Measurements from ENCODE around the gene DOCK9. TPM values are rescaled to one million over a fixed set of nuclear protein-coding genes. Genes with fewer than 3 reads are reported as not detected.

DOCK9 gene
- total and polyA plus RNA-seq, 5 experiments from 2014 or later, result 6.6 to 211 (median 36.8) TPM

DNA sequence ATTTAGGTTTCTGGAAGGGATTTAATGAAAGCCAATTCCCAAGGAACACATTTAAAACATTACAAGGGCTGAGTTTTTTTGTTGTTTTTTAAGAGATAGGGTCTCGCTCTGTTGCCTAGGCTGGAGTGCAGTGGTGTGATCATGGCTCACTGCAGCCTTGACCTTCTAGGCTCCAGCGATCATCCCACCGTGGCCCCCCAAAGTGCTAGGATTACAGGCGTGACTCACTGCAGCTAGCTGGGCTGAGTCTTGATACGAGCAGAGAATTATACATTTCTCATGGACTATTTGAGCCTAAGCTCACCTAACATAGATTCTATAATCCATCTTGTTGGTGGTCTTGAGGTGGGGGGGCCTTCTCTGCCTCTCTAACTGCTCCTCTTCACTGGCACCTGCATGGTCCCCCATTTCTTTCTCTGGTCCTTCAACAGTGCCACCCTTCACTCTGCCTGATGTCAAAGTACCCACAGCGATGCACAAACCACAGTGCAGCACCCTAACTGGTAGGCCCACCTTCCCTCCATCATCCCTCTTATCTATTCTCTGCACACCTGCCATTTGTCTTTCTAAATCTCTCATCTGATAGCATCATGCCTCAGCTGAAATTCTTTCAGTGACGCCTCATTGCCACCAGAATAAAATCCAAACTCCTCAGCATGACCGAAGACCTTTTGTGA lies 37.4 kb downstream of the DOCK9 start:
- POLR2A ChIA-PET, result no interaction called here
- peaks cover 0 to 6% (median 0%) of the 10 kb centered on the region in 9 donors for H3K9me3 Mint-ChIP-seq
- H3K4me3 Mint-ChIP-seq, result no peak overlapping the region
- H3K4me1 Mint-ChIP-seq, result peaks cover 25 to 48% (median 36%) of the 10 kb centered on the region in 4 donors
- H3K27ac Mint-ChIP-seq, result peak overlapping the region in 7 of 10 donors; percentile 18 to 49 (median 33)
- no peak for DNase-seq
- ATAC-seq, result no peak
- peaks cover 3 to 16% (median 5%) of the 10 kb centered on the region in 3 donors for H3K36me3 Mint-ChIP-seq
- no peaks in the 10 kb centered on the region for H3K27me3 Mint-ChIP-seq

DNA sequence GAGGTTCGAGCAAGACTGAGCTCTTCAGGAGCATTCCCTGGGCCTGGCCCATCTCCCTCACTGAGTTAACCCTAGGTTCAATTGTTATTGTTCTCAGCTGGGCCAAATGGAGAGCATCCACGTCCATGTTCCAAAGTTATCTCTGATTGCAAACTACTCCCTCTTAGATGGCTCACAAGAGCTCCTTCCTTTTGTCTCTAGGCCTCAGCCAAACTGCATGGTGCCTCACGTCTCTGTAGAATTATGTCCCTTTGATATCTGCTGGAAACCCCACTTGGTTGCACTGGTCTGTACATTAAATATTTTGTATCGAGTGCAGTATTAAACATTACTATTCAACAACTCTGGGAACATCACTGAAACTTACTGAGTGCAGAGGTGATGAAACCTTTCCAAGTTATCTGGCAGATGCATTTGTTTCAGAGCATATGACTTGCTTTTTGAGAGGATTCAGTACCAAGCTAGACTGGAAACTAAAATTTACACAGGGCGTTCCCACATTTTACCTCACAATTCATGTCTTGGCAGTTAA lies 38.1 kb downstream of the DOCK9 start:
- Mint-ChIP-seq H3K9me3 (peaks cover 0 to 13% (median 3%) of the 10 kb centered on the region in 9 donors), H3K36me3 (peaks cover 6 to 13% (median 9%) of the 10 kb centered on the region in 3 donors), H3K27me3 (no peaks in the 10 kb centered on the region), H3K4me1 (peaks cover 22 to 43% (median 34%) of the 10 kb centered on the region in 4 donors), H3K27ac (peak overlapping the region in 7 of 10 donors; percentile 16 to 63 (median 45)), H3K4me3 (no peak overlapping the region)
- POLR2A ChIA-PET, result no interaction called here
- ATAC-seq, result no peak
- DNase-seq, result no peak

DNA sequence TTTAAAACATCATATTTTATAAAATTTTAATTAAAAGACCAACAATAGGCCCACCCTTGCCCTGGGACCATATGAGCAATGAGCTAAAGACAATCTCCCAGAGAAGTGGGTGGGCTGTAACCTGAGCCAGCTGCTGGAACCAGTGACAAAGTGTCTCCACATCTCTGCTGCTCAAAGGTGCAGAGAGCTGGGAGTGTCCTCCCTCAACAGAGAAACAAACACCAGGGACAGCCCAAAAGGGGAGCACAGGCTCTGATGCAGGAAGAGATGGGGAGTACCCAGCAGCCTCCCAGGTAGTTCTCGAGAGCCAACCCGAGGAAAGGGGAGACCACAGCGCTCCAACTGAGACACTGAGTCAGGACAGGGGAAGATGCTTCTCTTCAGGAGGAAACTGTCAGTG lies 39.1 kb downstream of the DOCK9 start:
- Mint-ChIP-seq H3K27me3 (no peaks in the 10 kb centered on the region), H3K27ac (peak overlapping the region in 6 of 10 donors; percentile 12 to 74 (median 36)), H3K4me1 (peaks cover 22 to 43% (median 33%) of the 10 kb centered on the region in 4 donors), H3K36me3 (peaks cover 11 to 19% (median 14%) of the 10 kb centered on the region in 3 donors), H3K4me3 (no peak overlapping the region), H3K9me3 (peaks cover 0 to 20% (median 10%) of the 10 kb centered on the region in 9 donors)
- POLR2A ChIA-PET, result no interaction called here
- DNase-seq, result no peak
- ATAC-seq, result no peak

DNA sequence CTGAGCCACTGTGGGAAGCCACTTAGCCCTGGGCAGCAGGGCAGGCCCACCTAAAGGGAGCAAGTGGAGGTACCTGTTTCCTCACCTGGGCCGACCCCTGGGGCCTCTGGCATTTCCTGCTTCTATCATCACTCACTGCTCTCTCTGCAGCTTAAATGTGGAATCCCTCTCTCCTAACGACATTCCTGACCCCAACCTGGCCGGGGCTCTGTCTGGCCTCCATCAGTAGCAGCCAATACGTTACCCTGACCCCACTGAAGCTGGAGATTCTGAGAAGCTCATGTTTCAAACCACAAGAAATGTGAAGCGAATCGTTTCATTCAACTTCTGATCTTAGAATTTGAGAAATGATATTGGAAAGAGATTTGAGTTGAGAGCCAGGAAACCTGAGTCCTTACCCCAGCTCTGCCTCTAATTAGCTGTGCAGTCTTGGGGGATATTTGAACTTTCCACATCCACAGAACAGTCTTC lies 39.9 kb downstream of the DOCK9 start:
- ATAC-seq (no peak), DNase-seq (no peak)
- Mint-ChIP-seq H3K36me3 (peaks cover 11 to 23% (median 21%) of the 10 kb centered on the region in 3 donors), H3K4me1 (peaks cover 22 to 43% (median 34%) of the 10 kb centered on the region in 4 donors), H3K4me3 (peak overlapping the region in 1 of 10 donors; percentile 31), H3K27ac (peak overlapping the region; percentile 6 to 77 (median 47)), H3K27me3 (no peaks in the 10 kb centered on the region), H3K9me3 (peaks cover 0 to 21% (median 10%) of the 10 kb centered on the region in 9 donors)
- POLR2A ChIA-PET, result no interaction called here

DNA sequence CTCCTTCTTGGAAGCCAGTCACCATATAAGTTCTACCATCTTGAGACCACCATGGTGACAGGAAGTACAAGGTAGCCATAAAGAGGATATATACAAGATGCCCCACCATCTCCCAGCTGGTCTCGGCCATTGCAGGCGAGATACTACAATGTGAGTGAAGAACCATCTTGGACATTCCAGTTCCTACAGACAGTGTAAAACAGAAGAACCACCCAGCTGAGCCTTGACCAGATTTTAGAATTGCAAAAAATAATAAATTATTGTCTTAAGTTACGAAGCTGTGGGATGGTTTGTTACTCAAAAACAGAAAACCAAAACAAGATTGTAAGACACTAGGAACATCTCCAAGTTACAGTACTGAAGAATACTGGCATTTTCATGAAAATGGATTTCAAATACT lies 43.6 kb downstream of the DOCK9 start:
- Mint-ChIP-seq H3K27me3 (no peaks in the 10 kb centered on the region), H3K4me3 (no peak overlapping the region), H3K4me1 (peaks cover 13 to 35% (median 29%) of the 10 kb centered on the region in 4 donors), H3K9me3 (peaks cover 0 to 21% (median 10%) of the 10 kb centered on the region in 9 donors), H3K27ac (peak overlapping the region in 2 of 10 donors; percentile 11 to 24), H3K36me3 (peaks cover 11 to 29% (median 27%) of the 10 kb centered on the region in 3 donors)
- ATAC-seq, result no peak
- POLR2A ChIA-PET, result no interaction called here
- no peak for DNase-seq

DNA sequence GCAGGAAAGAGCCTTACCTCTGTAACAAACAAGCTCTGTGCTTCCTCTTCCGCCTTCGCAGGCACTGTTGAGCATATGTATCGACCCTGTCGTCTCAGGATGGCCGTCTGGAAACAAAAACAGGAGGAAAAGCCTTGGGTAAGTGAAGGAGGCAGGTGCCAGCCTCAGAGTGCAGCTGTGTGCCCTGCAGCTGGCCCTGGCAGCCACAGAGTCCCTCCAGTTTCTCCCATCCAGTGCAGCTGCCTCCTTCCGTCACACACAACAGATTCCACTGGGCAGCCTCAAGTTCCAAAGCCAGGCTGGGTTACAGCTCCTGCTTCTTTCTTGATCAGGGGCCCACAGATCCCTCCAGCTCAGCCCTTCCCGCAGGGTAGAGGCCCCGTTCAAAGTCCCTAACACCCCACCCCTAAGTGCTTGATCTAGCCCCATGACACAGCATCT lies 47.7 kb downstream of the DOCK9 start:
- peaks cover 13 to 45% (median 35%) of the 10 kb centered on the region in 3 donors for H3K36me3 Mint-ChIP-seq
- H3K4me1 Mint-ChIP-seq, result peaks cover 4 to 25% (median 14%) of the 10 kb centered on the region in 4 donors
- H3K9me3 Mint-ChIP-seq, result peaks cover 0 to 19% (median 9%) of the 10 kb centered on the region in 9 donors
- POLR2A ChIA-PET, result interaction anchor here (1.1 kb wide), 1 partner anchor 157 kb away, joined by 5 read pairs; no protein-coding TSS in a partner anchor
- peak overlapping the region; percentile 63 to 87 (median 76) for H3K4me3 Mint-ChIP-seq
- ATAC-seq (peak; percentile 53 to 79), DNase-seq (peak in 2 of 10 donors; percentile 9 to 22)
- no peaks in the 10 kb centered on the region for H3K27me3 Mint-ChIP-seq
- peak overlapping the region; percentile 88 to 98 (median 94) for H3K27ac Mint-ChIP-seq

DNA sequence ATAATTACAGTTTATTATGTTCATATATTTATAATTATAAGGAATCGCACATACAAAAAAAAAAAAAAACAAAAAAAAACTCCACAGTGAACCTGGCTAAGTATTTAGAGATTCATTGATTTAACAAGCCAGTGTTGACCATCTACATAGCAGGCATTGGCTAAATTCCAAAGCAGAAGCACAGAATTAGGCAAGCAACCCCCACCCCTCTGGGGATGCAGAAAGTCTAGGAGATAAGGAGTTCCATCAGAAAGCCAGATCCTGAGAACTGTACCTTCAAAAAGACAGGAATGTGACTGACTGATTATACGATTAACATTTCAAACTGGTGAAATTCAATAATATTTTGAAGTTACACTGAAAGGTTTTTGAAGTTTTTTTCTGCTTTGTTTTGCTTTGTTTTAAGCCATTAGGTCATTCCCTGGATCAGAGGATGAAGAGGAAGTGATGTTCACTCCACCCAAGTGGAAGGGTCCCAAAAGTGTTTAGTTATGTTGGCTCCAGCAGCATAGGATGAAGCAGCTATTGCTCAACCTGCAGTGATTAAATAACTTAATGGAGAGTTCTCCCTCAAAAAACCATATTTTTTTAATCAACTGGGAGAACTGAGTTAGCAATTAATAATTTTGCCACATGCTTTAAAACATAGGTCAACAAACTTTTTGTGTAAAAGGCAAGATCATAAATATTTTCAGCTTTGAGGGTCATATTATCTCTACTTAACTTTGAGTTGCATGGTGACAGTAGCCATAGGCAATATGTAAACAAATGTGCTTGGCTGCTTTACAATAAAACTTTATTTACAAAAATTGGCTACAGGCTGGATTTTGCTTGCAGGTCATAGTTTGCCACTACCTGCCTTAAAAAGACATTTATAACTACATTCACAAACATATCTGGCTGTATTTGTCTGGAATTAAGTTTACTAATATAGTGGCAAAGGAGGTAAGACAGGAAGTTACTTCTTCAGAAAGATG lies 49.6 kb downstream of the DOCK9 start:
- POLR2A ChIA-PET, result no interaction called here
- no peak for DNase-seq
- Mint-ChIP-seq H3K4me1 (peaks cover 4 to 26% (median 11%) of the 10 kb centered on the region in 4 donors), H3K9me3 (peaks cover 0 to under 1% (median 0%) of the 10 kb centered on the region in 9 donors), H3K27ac (peak overlapping the region in 1 of 10 donors; percentile 8), H3K4me3 (no peak overlapping the region), H3K27me3 (no peaks in the 10 kb centered on the region), H3K36me3 (peaks cover 8 to 47% (median 29%) of the 10 kb centered on the region in 3 donors)
- ATAC-seq, result no peak

DNA sequence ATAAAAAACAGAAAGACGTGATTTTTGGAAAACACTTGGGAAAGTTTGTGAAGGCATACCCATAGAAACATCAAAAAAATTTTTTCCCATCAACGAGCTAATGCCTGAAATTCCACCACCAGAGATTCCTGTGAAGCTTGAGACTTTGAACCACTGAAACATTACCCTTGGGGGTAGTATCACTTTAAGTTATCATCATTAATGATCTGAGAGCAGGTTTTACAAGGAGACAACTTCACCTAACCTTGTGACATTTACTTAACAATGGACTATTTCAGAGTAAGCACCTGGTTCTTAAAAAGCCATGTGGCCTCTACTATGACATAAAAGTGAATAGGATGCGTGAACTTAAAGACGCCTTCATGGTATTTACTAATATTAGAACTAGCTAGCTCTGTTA lies 51.9 kb downstream of the DOCK9 start:
- ATAC-seq (no peak), DNase-seq (no peak)
- no peak overlapping the region for H3K4me3 Mint-ChIP-seq
- H3K36me3 Mint-ChIP-seq, result peaks cover 25 to 68% (median 42%) of the 10 kb centered on the region in 3 donors
- no peak overlapping the region for H3K27ac Mint-ChIP-seq
- H3K27me3 Mint-ChIP-seq, result no peaks in the 10 kb centered on the region
- H3K9me3 Mint-ChIP-seq, result no peaks in the 10 kb centered on the region
- peaks cover 7 to 30% (median 13%) of the 10 kb centered on the region in 4 donors for H3K4me1 Mint-ChIP-seq
- POLR2A ChIA-PET, result no interaction called here

DNA sequence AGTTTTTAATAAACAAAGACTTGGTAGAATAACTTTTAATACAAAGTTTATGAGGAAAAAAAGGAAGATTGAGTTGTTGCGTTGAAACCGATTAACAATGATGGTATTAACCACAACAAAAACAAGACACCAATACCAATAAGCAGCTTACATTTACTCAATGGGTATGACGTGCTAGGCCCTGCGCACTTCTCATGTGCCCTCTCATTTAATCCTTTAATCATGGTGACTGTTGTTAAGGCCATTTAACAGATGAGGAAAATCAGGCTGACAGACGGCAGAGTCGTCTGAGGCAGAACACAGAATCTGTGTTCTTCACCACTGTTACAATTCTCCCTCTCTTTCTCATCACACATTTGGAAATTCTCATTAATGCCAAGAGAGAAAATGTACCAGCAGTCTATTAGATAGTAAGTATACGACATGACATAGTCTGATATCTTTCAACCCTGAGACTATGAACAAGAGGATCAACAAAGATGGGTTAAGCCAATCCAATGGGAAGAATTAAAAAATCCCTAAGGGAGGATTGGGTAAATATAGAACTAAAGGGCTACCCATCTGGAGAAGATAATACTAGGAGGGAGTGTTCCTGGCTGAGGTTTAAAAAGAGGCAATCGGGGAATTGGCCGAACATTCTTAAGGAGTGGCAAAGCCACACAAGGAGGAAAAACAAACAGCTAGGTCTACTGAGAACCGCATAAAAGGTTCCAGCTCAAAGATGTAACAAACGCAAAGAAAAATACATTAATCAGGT lies 54.0 kb downstream of the DOCK9 start:
- ATAC-seq (no peak), DNase-seq (no peak)
- H3K27me3 Mint-ChIP-seq, result no peaks in the 10 kb centered on the region
- H3K4me3 Mint-ChIP-seq, result no peak overlapping the region
- H3K4me1 Mint-ChIP-seq, result peaks cover 5 to 36% (median 23%) of the 10 kb centered on the region in 4 donors
- POLR2A ChIA-PET, result no interaction called here
- peaks cover 0 to under 1% (median 0%) of the 10 kb centered on the region in 9 donors for H3K9me3 Mint-ChIP-seq
- no peak overlapping the region for H3K27ac Mint-ChIP-seq
- peaks cover 32 to 75% (median 57%) of the 10 kb centered on the region in 3 donors for H3K36me3 Mint-ChIP-seq

DNA sequence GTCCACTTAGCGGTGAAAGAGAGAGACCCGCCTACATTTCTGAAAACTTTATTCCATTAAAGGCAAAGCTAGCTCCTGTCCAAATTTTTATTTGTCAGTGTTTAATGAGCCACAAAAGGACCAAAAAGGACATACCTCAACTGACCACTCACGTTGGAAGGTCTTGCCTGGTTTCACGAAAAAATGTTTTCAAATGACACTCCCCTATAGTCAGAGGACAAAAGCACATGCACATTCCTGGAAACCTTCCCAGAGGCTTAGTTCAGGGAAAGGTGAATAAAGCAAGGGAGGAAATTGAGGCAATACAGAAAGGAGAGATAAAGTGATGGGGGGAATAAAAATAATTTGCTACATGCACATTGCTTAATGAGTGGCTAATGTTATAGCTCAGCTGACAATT lies 55.6 kb downstream of the DOCK9 start:
- POLR2A ChIA-PET, result no interaction called here
- H3K4me3 Mint-ChIP-seq, result no peak overlapping the region

DNA sequence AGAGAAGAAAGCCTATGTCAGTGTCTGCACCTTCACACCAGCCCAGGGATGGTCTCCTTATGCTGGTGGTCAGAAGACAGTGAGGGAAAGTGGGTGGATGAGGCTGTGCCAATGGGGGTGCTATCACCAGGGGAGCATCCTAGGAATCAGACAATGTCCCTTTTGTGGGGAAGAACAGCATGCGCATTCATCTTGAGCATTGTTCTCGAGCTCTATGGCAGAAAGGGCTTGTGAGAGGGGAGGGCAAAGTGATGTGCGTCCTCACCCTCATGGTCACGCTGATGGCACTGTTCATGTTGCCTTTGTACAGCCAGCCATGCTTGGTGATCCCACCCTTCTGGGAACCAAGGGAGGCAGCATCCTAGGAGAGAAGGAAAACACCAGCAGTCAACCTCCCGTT lies 56.1 kb downstream of the DOCK9 start:
- no peak for DNase-seq
- POLR2A ChIA-PET, result interaction anchor here (0.6 kb wide), 1 partner anchor 195 kb away, joined by 3 read pairs; no protein-coding TSS in a partner anchor
- H3K9me3 Mint-ChIP-seq, result peaks cover 0 to 4% (median 0%) of the 10 kb centered on the region in 9 donors
- no peak for ATAC-seq
- no peaks in the 10 kb centered on the region for H3K27me3 Mint-ChIP-seq
- H3K36me3 Mint-ChIP-seq, result peaks cover 31 to 80% (median 58%) of the 10 kb centered on the region in 3 donors
- H3K4me1 Mint-ChIP-seq, result peaks cover 11 to 43% (median 33%) of the 10 kb centered on the region in 4 donors
- H3K27ac Mint-ChIP-seq, result peak overlapping the region in 1 of 10 donors; percentile 43
- H3K4me3 Mint-ChIP-seq, result no peak overlapping the region

More for the DNA sequence above, 55.6 kb downstream of the DOCK9 start:
- Mint-ChIP-seq H3K27ac (peak overlapping the region in 2 of 10 donors; percentile 13 to 43), H3K4me1 (peaks cover 11 to 45% (median 33%) of the 10 kb centered on the region in 4 donors), H3K36me3 (peaks cover 32 to 82% (median 60%) of the 10 kb centered on the region in 3 donors), H3K27me3 (no peaks in the 10 kb centered on the region), H3K9me3 (peaks cover 0 to 4% (median 0%) of the 10 kb centered on the region in 9 donors)
- no peak for ATAC-seq
- no peak for DNase-seq
